GM19193 (cell line): ENCODE results near the gene PSMC1.

Experiments
- POLR2A ChIP-seq: IDR thresholded peaks from 4 replicates; pipeline ENCODE4 v1.6.1; 2011; ENCODE audit not compliant: insufficient read depth, insufficient read length; ENCODE audit errors: extremely low read depth

PSMC1 gene

DNA sequence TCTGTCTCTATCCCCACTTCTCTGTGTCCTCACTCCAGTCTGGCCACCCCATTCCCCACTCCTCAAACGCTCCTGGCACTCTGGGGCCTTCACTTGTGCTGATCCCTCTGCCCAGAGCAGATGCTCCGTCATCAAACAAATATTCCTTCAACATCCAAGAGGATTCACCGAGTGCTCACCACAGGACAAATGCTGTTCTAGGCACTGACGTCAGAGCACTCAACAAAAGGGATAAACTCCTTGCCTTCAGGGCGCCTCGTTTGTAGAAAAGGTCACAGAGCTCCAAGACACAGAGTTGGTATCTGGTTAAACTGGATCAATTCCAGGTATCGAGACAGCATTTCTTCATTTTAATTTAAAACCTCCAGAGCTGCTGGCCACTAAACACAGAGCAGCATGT, 35.3 kb downstream of the PSMC1 start:
- no peak for TF ChIP-seq POLR2A

DNA sequence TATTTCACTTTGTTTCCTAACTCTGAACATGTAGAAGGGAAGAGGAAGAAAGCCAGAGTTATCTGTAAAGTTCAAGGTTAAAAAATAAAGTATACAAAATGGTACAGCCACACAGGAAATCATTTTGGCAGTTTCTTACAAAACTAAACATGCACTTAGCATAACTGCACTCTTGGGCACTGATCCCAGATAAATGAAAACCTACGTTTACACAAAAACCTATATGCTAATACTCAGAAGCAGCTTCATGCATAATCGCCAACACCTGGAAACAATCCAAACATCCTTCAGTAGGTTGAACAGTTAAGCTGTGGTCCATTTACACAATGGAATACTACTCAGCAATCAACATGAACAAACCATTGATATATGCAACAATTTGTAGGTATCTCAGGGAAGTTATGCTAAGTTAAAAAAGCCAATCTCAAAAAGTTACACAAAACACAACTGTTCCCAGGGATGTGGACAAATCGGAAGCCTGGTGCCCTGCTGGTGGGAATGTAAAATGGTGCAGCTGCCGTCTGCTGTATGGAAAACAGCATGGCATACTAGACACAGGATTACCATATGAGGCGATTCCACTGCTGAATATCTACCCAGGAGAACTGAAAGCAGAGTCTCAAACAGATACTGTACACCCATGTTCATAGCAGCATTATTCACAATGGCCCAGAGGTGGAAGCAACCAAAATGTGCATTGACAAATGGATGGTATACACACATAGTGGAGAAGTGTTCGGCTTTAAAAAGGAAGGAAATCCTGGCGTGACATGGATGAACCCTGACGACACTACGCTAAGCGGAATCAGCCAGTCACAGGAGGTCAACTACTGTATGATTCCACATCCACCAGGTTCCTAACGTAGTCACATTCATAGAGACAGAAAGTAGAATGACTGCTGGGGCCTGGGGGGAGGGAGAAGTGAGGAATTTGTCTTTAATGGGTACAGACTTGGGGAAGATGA, 37.7 kb downstream of the PSMC1 start:
- no peak for TF ChIP-seq POLR2A

DNA sequence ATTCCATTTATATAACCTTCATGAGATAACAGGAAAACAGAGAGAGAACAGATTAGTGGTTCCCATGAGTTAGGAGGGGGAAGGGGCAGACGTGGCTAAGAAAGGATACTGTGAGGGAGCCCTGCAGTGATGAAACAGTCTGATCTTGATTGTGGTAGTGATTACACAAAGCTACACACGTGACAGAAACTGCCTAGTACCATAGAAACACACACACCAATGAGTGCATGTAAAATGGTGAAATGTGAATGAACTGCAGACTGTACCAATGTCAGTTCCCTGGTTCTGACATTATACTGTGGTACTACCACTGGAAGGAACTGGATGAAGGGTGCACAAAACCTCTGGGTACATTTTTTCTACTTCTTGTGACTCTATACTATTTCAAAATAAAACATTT, 38.5 kb downstream of the PSMC1 start:
- no peak for TF ChIP-seq POLR2A

GRCh38 chr14:90295870-90296516, 39.6 kb downstream of the PSMC1 start:
- TF ChIP-seq POLR2A = no peak

- no peak for TF ChIP-seq POLR2A
Measured at GRCh38 chr14:90296641-90297040, 40.3 kb downstream of the PSMC1 start.

- no peak for TF ChIP-seq POLR2A
Measured at GRCh38 chr14:90297876-90298629, 41.7 kb downstream of the PSMC1 start.

DNA sequence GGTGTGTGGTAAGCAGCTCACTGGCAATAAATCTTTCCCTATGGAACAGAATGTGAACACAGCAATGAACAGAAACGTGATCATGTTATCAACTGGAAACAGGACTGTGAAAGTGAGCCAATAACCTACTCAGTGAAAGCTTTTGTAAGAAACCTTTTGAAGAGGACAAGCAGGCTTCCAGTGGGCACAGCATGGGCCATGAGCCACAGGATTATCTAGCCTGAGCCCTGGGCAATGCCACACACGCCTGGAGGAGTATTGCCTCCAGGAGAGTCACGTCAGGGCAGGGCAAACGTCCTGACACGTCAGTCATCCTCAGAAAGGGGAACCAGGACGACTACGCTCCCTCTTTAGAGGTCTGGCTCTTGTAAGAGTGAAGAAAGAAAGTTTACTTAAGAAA, 43.1 kb downstream of the PSMC1 start:
- TF ChIP-seq POLR2A = no peak

DNA sequence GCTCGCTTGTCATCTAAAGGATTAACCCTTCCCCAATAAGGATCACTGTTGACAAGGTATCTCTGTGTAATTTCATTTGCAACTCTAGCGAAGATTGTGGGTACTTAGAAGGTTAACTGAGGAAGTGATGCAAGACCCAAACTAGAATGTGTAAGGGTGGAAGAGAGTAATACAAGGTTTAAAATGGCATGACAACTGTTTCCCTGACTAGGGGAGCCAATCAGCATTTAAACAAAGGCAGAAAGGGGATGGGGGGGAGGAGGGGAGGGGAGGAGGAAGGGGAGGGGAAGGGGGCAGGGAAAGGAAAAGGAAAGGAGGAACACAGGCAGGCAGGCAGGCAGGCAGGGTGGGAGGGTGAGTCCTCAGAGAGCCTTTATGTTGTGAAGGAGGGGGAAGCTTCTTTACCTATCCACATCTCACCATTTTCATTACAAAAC, 44.3 kb downstream of the PSMC1 start:
- no peak for TF ChIP-seq POLR2A

GRCh38 chr14:90301122-90301521, 44.8 kb downstream of the PSMC1 start:
- no peak for TF ChIP-seq POLR2A

- no peak for TF ChIP-seq POLR2A
Measured at GRCh38 chr14:90301668-90302090, 45.3 kb downstream of the PSMC1 start.

DNA sequence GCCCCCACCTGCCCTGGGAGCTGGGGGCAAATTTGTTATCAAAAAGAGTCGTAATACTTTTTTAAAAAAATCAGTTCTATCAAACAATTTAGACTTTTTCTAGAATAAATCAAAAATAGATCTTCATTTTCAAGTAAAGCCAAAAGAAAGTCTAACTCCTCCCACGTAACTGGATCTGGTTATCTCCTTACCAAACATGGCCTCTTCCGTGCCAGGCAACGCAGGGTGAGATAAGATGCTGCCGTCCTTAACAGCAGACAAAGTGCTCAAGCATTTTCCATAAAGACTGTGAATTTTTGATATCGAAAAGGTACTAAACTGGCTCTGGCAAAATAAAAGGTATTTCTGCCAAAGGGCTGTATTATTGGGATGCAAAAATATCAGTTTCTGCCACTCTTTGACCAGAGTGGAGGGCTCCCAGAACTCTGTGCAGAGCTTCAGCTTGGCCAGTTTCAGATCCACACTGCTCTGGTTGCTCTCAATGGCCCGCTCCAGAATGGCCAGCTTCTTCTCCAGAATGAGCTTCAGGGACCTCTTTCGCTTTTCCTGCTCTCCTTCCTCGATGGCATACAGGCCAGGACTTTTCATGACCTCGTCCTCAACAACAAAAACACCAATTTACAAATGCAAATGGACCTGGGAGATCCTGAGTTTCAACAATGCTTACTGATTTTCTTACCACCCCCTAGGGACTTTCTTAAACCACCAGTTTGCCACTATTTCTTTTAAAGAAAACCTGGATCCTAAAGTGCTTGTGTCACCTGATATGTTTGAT, 46.4 kb downstream of the PSMC1 start:
- TF ChIP-seq POLR2A = no peak

DNA sequence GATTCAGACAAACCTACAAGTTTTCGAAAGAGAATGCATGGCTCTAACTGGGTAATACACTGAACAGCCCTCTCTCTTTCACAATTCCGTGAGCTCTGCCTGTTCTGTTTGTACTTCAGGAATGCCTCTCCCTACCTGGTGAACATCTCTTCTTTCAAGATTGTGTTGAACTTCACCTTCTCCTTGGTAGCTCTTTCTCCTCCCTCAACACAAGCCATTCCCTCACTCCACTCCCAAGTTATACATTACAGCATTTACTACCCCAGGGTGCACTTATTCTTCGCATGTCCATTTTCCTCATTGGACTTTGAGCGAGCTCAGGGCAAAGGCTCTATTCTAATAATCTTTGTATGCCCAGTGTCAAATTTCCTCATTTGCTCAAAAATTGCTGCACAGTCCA, 47.1 kb downstream of the PSMC1 start:
- no peak for TF ChIP-seq POLR2A

DNA sequence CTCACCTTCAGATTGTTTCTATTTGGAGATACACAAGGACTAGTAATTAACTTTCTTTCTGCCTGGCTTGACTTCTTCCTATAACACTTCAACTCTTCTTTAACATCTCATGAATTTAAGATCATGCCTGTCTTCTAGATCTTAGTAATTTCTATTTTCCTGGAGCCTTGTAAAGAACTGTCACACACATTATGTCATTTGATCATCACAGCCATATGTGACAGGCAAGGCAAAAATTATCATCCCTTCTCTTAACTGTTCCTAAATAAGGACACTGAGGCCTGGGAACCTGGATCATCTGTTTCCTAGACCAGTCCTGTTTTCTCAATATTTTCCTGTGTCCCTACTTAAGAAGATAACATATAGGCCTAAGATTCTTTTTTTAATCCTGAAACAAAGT, 48.1 kb downstream of the PSMC1 start:
- no peak for TF ChIP-seq POLR2A

DNA sequence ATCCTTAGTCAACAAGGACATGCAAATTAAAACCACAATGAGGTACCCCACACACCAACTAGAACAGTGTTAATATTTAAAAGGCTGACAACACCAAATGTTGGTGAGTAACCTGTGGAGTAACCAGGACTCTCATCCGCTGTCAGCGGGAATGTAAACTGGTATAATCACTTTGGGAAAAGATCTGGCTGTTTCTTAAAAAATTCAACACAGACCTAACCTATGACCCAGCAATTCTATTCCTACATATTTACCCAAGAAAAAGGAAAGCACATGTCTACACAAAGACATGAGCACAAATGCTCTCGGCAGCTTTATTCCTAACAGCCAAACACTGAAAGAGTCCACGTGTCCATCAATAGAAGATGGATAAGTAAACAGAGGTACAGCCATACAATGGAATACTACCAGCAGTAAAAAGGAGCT, 48.8 kb downstream of the PSMC1 start:
- no peak for TF ChIP-seq POLR2A

DNA sequence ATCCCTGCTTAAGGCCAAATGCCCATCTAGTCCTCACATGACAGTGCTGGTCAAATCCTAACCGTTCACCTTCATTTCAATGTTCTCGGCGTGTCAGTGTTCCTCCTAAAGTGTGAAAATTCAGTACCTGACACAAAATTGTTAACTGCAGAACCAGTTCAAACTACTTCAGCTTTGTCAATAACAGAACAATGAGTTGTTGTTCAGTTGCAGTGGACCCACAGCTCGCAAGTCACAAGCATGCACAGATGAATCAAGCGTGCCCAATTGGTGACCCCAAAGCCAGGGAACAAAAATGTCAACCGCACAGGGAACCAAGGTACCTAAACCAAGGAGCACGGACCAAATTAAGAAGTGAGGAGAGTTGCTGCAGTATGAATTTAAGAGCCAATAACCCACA, 52.2 kb downstream of the PSMC1 start:
- TF ChIP-seq POLR2A = no peak

DNA sequence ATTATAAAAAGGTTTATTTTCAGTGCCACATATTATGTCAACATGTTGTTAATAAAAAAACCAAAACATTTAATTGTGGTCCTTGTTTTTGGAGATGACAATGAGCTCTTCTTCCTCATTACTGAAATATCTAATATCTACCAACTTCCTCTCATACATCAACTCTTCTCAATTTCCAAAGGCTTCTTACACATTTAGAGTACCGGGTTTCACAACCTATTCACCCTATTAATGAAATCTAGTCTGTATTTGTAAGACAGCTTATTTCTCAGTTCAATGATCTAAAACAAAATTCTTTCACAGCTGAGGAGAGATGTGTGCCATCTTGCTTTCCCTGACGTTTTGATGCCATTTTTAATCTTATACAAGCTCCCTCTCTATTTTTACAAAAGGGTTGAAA, 60.9 kb downstream of the PSMC1 start:
- TF ChIP-seq POLR2A = no peak
